ENCODE results near the gene LPP.

DNA sequence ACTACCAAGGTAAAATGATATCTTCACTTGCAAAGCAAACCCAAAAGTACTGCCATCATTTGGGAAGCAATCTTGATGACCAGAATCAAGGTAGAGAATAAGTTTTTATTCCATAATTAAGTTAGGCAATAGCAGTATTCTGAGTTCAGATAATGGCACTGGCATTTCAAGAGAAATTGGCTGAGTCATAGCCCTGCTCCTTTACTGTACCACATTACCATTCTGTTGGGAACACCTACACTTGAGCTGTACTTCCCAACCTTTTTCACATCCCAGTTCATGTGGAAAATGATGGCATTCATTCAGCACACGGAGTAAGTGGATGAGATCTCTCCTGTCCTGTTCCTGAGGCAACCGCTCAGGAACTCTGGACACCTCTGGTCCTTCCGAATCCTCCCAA lies 706.2 kb downstream of the LPP start:
- no peak for TF ChIP-seq ELK1 (CRISPR knock-in tag; IDR thresholded peaks at IDR 0.05)
- no peak for TF ChIP-seq EHMT2 (IDR thresholded peaks at IDR 0.05)

Data from K562 (cell line).